Mucosa of rectum (tissue), 2 donors: Measurements from ENCODE around the gene SH3BP4.
"Not testable (repeated sequence)": the region's sequence is repeated elsewhere in the genome, so short reads cannot be mapped to it uniquely, and the experiment has no call there.

ENCODE experiments used
- H3K27ac ChIP-seq, 2 donors: one replicate each; pipeline ENCODE4 v1.7.0; 2013; ENCODE audit warnings: inconsistent platforms in 2 of 2, low read depth in 2 of 2, low read length in 2 of 2
- H3K27me3 ChIP-seq, 2 donors: one replicate each; pipeline ENCODE4 v1.7.0; 2013; ENCODE audit warnings: low read length in 2 of 2; ENCODE audit not compliant: control insufficient read depth in 2 of 2, insufficient read depth in 2 of 2
- H3K36me3 ChIP-seq, 2 donors: one replicate each; pipeline ENCODE4 v1.7.0; 2013; ENCODE audit warnings: low read length in 2 of 2; ENCODE audit not compliant: control insufficient read depth in 2 of 2, insufficient read depth in 2 of 2
- H3K4me1 ChIP-seq, 2 donors: one replicate each; pipeline ENCODE4 v1.7.0; 2013; ENCODE audit warnings: low read length in 2 of 2, mild to moderate bottlenecking in 1 of 2; ENCODE audit not compliant: control insufficient read depth in 2 of 2, insufficient read depth in 2 of 2
- H3K4me3 ChIP-seq, 2 donors: one replicate each; pipeline ENCODE4 v1.7.0; 2013; ENCODE audit warnings: low read length in 2 of 2
- H3K9ac ChIP-seq, 2 donors: one replicate each; pipeline ENCODE4 v1.7.0; 2013; ENCODE audit warnings: low read length in 2 of 2, low read depth in 1 of 2, mild to moderate bottlenecking in 1 of 2
- H3K9me3 ChIP-seq, 2 donors: one replicate each; pipeline ENCODE4 v1.7.0; 2013; ENCODE audit warnings: low read length in 2 of 2; ENCODE audit not compliant: control insufficient read depth in 2 of 2
- donor health status: healthy.
- donor health status: Normal muscosa, but diverticular disease.

SH3BP4 gene

GRCh38 chr2:235054919-235055318 is 103.1 kb downstream of the SH3BP4 start:
- peaks cover 8 to 13% of the 10 kb centered on the region in 2 donors for H3K4me1 ChIP-seq
- H3K27me3 ChIP-seq, result no peaks in the 10 kb centered on the region
- no peaks in the 10 kb centered on the region for H3K9me3 ChIP-seq
- H3K4me3 ChIP-seq, result no peak overlapping the region
- peaks cover 9 to 23% of the 10 kb centered on the region in 2 donors for H3K36me3 ChIP-seq
- no peak overlapping the region for H3K27ac ChIP-seq
- no peak overlapping the region for H3K9ac ChIP-seq

DNA sequence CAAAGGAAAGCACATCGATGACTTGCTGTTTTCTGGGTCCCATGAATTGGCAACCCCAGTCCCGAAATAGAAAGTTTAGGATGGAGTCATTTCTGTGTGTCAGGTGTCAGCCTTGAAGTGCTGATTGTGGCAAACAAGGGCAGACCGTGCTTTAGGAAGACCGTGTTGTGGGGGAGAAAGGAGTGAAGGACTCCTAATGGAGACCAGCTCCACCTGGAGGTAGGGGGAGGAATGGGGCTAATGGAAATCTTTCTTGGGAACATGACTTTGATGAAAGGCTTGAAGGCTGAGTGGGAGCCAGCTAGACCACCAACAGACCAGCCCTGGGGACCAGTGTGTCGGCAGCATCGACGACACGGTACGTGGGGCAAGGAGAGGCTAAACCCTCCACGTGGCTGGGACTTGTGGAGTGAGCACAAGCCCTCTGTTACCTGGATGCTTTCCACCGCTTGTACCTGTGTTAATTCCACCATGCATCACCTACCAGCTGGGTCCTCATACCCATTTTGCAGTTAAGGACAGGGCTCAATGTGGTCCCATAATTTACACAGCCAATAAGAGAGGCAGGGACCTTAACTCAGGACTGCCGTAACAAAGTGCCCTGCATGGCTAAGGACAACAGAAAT is 104.2 kb downstream of the SH3BP4 start:
- no peak overlapping the region for H3K4me3 ChIP-seq
- H3K9ac ChIP-seq, result no peak overlapping the region
- H3K27ac ChIP-seq, result no peak overlapping the region
- no peaks in the 10 kb centered on the region for H3K27me3 ChIP-seq
- H3K9me3 ChIP-seq, result no peaks in the 10 kb centered on the region
- peaks cover 5 to 8% of the 10 kb centered on the region in 2 donors for H3K4me1 ChIP-seq
- peaks cover 9 to 23% of the 10 kb centered on the region in 2 donors for H3K36me3 ChIP-seq

GRCh38 chr2:235056768-235057167 is 105.0 kb downstream of the SH3BP4 start:
- Histone ChIP-seq H3K4me1 (peaks cover 0 to 4% of the 10 kb centered on the region in 2 donors), H3K4me3 (no peak overlapping the region), H3K36me3 (peaks cover 9 to 23% of the 10 kb centered on the region in 2 donors), H3K27ac (no peak overlapping the region), H3K9ac (no peak overlapping the region), H3K27me3 (no peaks in the 10 kb centered on the region), H3K9me3 (no peaks in the 10 kb centered on the region)

DNA sequence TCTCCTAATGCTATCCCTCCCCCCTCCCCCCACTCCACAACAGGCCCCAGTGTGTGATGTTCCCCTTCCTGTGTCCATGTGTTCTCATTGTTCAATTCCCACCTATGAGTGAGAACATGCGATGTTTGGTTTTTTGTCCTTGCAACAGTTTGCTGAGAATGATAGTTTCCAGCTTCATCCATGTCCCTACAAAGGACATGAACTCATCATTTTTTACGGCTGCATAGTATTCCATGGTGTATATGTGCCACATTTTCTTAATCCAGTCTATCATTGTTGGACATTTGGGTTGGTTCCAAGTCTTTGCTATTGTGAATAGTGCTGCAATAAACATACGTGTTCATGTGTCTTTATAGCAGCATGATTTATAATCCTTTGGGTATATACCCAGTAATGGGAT is 105.8 kb downstream of the SH3BP4 start:
- not testable (repeated sequence) for H3K4me1 ChIP-seq

DNA sequence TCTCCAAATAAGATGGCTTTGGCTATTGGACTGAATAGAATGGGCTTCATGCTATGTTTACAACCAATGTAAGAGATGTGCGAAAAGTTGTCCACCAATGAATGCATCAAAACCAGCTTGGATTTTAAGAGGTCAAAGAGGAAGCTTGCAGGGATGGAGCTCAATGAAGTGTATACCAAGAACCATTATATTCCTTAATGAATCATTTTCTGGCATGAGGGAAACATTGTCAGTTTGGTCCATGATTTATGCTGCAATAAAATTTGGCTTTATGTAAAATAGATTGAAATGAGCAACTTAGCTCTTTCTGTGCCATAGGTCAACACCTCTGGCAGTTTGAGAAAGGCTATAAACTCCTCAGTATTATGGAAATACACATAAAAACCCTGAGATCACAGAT is 107.3 kb downstream of the SH3BP4 start:
- Histone ChIP-seq H3K36me3 (peaks cover 8 to 13% of the 10 kb centered on the region in 2 donors), H3K9ac (no peak overlapping the region), H3K9me3 (no peaks in the 10 kb centered on the region), H3K27me3 (no peaks in the 10 kb centered on the region), H3K4me1 (no peaks in the 10 kb centered on the region), H3K27ac (no peak overlapping the region), H3K4me3 (no peak overlapping the region)

More for the DNA sequence above, 105.8 kb downstream of the SH3BP4 start:
- H3K4me3 ChIP-seq, H3K27me3 ChIP-seq, H3K9ac ChIP-seq, H3K27ac ChIP-seq, H3K9me3 ChIP-seq: not testable (repeated sequence)
- H3K36me3 ChIP-seq, result peaks cover 9 to 20% of the 10 kb centered on the region in 2 donors

GRCh38 chr2:235061656-235062055 is 109.8 kb downstream of the SH3BP4 start:
- Histone ChIP-seq H3K27me3 (no peaks in the 10 kb centered on the region), H3K27ac (no peak overlapping the region), H3K9me3 (no peaks in the 10 kb centered on the region), H3K9ac (no peak overlapping the region), H3K4me1 (no peaks in the 10 kb centered on the region), H3K36me3 (no peaks in the 10 kb centered on the region), H3K4me3 (no peak overlapping the region)

DNA sequence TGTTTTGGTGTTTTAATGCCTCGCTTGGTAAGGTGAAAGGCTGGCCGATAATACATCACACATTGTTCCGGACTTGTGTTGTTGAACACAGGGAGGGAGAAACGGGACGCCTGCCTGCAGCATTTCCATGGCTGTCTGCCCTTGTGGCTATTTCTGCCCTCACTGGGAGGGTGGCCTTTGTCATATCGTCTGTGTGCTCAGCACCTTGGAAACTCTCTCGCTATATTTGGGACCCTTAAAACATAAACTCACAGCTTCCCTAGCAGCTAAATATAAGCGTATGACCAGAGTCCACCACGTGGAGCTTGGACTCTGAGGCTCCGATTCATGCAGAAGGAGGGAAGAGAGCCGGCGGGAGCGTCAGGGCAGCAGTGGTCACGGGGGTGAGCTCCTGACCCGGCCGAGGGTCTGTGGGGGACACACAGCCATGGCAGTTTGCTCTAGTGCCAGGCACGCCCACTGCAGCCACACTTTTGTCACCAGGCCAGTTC is 111.7 kb downstream of the SH3BP4 start:
- no peak overlapping the region for H3K27ac ChIP-seq
- H3K4me1 ChIP-seq, result no peaks in the 10 kb centered on the region
- H3K36me3 ChIP-seq, result no peaks in the 10 kb centered on the region
- no peaks in the 10 kb centered on the region for H3K27me3 ChIP-seq
- H3K9me3 ChIP-seq, result no peaks in the 10 kb centered on the region
- no peak overlapping the region for H3K9ac ChIP-seq
- H3K4me3 ChIP-seq, result no peak overlapping the region

GRCh38 chr2:235064976-235065375 is 113.2 kb downstream of the SH3BP4 start:
- Histone ChIP-seq H3K36me3 (no peaks in the 10 kb centered on the region), H3K27me3 (no peaks in the 10 kb centered on the region), H3K4me1 (no peaks in the 10 kb centered on the region), H3K9ac (no peak overlapping the region), H3K27ac (no peak overlapping the region), H3K9me3 (no peaks in the 10 kb centered on the region), H3K4me3 (no peak overlapping the region)

DNA sequence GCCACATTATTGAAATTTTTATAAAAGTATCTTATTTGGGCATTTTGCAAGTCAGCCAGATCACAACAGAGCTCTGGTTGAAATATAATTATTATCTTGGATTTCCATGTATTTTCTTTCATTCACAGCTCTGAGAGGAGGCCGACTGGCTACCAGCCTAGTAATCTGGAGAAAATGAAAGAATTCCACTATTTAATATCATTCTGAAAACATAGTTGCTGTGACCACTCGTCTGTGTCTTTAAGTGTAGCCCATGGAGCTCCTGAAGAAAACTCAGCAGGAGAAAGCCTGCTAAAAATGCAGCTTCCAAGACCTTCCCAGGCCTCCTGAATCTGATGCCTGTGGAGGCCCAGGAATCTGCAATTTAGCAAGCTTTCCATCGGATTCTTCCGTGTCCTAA is 114.7 kb downstream of the SH3BP4 start:
- Histone ChIP-seq H3K27me3 (no peaks in the 10 kb centered on the region), H3K9me3 (no peaks in the 10 kb centered on the region), H3K4me1 (no peaks in the 10 kb centered on the region), H3K4me3 (no peak overlapping the region), H3K9ac (no peak overlapping the region), H3K27ac (no peak overlapping the region), H3K36me3 (no peaks in the 10 kb centered on the region)

- no peak overlapping the region for H3K9ac ChIP-seq
- H3K27ac ChIP-seq, result no peak overlapping the region
- no peaks in the 10 kb centered on the region for H3K9me3 ChIP-seq
Observed at GRCh38 chr2:235066895-235067294, 115.1 kb downstream of the SH3BP4 start.

More at GRCh38 chr2:235066895-235067294, 115.1 kb downstream of the SH3BP4 start:
- H3K4me1 ChIP-seq, result no peaks in the 10 kb centered on the region
- H3K27me3 ChIP-seq, result no peaks in the 10 kb centered on the region
- H3K4me3 ChIP-seq, result no peak overlapping the region
- no peaks in the 10 kb centered on the region for H3K36me3 ChIP-seq
